HG03039 (cell line): ENCODE results near the gene ZNF121.
"Not testable (repeated sequence)": the region's sequence is repeated elsewhere in the genome, so short reads cannot be mapped to it uniquely, and the experiment has no call there.

Experiments
- ATAC-seq: cut with Tn5 transposase; IDR thresholded peaks from one replicate; pipeline ENCODE4 v1.9.1; 2021; ENCODE audit warnings: mild to moderate bottlenecking, moderate library complexity; ENCODE audit not compliant: unreplicated experiment

ZNF121 gene

DNA sequence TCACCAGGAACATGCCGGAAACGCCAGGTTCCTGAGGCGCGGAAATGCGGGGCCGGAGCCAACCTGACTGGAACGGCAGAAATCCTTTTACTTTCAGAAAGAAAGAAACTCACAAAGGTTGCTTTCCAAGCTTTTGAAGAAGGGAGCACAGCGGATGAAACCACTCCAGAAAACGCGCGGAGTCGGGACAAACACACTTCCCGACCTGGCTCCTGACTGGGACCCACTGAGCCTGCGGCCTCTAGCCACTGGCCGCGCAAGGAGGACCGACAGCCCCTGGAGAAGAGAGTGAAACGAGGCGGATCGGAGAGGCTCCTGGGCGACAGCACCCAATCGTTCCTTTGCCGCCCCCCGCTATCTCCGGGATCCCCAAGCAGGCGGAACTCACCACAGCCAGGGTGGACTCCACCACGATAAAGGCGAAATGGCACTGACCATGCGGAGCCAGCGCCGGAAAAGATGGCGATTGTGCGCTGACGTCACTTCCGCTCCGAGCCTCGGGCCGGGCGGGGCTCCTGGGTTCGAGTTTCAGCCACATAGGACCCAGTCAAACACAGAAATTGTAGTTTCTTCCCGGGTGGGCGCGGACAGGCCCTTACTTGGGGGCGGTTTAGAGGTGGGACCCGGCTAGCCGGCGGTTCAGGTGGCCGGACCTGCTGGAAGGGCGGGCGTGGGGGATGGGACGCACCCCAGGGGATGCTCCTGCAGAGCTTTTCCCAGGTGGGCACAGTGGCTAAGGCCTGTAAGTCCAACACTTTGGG lies at the start of gene ZNF121:
Gene ZNF121, minus strand, starts transcription at position 432 of the 761 bp plus-strand sequence. CDS start 16,407 bp downstream, outside the sequence.
- ATAC-seq: peak; percentile 73

DNA sequence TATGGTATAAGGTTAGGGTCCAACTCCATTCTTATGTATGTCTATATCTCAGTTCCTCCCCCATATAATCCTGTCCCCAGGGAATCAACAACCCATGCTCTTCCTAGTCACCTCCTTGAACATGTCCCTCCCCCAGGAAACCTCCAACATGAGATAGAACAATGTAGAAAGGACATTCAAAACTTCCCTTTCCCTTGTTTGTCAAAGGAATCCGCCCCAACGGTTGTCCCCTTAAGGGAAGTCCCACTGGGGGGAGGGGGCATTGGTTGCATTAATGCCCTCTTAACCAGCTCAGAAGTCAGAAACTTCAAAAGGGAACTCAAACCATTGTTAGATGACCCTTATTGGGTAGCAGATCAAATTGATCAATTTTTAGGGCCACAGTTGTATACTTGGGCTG lies 43.6 kb upstream of the ZNF121 start:
- no peak for ATAC-seq

GRCh38 chr19:9622531-9622930 lies 38.2 kb upstream of the ZNF121 start:
- no peak for ATAC-seq

GRCh38 chr19:9621156-9622037 lies 37.1 kb upstream of the ZNF121 start, which contains the start of gene ZNF561:
TSS of gene ZNF561 (minus strand) at chr19:9621232. CDS start at chr19:9619456, 1,776 bp downstream.
- peak; percentile 70 for ATAC-seq

GRCh38 chr19:9620842-9621155 lies 36.5 kb upstream of the ZNF121 start:
- no peak for ATAC-seq

DNA sequence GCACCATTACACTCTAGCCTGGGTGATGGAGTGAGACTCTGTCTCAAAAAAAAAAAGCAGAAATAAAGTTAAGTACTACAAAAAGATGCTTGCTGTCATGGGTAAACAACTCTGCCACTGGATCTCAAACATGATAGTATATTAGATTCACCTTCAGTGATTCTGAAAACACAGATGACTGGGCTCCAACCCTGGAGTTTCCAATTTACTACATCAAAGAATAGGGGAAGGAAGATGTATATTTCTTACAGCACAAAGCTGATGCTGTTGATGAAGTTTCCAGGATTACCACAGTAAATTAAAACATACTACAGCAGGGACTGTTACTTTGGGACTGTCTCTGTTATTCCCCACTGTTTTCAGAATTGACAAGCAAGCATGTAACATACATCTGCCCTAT lies 31.5 kb upstream of the ZNF121 start:
- ATAC-seq: no peak

- no peak for ATAC-seq
Measured at GRCh38 chr19:9610484-9611113, 26.3 kb upstream of the ZNF121 start.

- no peak for ATAC-seq
Measured at GRCh38 chr19:9608912-9609311, 24.6 kb upstream of the ZNF121 start.

- no peak for ATAC-seq
Measured at GRCh38 chr19:9597027-9597426, 12.7 kb upstream of the ZNF121 start.

DNA sequence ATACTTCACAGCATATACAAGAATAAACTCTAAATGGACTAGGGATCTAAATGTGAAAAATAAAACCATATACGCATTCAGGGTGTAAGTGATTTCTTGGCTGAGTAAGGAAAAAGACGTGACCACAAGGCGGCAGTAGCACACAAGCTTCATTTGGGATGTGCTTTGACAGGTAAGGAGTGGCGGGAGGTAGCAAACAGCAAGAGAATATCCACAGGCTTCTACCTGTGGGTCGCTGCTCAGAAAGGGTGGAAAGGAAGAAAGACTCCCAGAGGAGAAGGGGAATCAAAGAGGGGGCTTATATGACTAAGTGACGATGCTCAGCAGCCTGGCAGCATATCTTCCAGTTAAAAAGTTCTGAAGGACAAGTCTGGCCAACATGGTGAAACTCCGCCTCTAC lies 2.5 kb upstream of the ZNF121 start:
- ATAC-seq: no peak

- not testable (repeated sequence) for ATAC-seq
Measured at GRCh38 chr19:9582081-9582725, 2.1 kb downstream of the ZNF121 start.

DNA sequence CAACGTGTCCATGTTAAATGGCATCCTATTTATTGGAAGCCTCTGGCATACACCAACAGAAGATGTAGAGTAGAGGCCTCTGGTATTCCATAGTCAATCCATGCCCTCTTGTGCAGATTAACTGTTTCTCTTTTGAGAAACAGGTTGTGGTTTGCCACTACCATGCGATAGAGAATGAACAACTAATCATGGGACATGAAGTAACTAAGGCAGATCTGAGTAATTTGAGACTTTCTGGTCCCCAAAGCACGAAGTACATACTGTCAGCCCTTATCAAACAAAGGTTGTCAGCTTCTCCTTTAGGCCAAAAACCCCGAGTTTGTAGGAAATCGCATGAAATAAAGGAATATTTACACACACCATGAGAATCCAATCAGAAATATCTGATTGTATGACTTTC lies 3.6 kb downstream of the ZNF121 start:
- ATAC-seq: no peak

DNA sequence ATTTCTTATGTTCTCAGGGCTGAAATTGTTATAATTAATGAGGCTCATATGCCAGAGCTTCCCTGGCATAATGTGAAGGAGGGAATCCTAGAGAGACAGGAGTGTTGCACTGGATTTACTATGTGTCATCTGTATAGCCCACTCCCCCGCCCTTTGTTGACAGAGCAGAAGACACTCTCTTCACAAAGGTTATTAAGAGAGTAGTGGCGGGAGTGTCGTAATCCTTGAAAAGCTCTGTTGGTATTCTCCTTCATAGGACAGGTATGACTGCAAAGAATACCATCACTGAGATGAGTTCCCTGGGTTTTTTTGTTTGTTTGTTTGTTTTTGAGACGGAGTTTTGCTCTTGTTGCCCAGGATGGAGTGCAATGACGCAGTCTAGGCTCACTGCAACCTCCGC lies 14.0 kb downstream of the ZNF121 start:
- no peak for ATAC-seq

- no peak for ATAC-seq
Measured at GRCh38 chr19:9566729-9567128, 17.6 kb downstream of the ZNF121 start.

DNA sequence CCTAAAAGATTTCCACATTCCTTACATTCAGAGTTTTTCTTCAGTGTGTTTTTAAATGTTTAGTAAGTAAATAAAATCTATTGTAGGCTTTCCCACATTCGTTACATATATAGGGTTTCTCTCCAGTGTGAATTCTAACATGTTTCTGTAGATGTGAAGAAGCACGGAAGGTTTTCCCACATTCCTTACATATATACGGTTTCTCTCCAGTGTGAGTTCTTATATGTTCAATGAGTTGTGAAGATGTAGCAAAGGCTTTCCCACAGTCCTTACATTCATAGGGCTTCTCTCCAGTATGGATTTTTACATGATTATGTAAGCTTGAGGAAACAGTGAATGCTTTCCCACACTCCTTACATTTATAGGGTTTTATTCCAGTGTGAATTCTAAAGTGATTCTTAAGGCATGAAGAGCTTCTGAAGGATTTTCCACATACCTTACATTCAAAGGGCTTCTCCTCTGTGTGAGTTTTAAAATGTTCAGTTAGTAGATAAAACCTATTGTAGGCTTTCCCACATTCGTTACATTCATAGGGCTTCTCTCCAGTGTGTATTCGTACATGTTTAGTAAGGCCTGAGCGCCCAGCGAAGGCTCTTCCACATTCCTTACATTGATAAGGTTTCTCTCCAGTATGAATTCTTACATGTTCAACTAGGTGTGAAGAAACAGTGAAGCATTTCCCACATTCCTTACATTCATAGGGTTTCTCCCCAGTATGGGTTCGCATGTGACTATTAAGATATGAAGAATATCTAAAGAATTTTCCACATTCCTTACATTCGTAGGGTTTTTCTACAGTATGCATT lies 18.2 kb downstream of the ZNF121 start:
- ATAC-seq: no peak

DNA sequence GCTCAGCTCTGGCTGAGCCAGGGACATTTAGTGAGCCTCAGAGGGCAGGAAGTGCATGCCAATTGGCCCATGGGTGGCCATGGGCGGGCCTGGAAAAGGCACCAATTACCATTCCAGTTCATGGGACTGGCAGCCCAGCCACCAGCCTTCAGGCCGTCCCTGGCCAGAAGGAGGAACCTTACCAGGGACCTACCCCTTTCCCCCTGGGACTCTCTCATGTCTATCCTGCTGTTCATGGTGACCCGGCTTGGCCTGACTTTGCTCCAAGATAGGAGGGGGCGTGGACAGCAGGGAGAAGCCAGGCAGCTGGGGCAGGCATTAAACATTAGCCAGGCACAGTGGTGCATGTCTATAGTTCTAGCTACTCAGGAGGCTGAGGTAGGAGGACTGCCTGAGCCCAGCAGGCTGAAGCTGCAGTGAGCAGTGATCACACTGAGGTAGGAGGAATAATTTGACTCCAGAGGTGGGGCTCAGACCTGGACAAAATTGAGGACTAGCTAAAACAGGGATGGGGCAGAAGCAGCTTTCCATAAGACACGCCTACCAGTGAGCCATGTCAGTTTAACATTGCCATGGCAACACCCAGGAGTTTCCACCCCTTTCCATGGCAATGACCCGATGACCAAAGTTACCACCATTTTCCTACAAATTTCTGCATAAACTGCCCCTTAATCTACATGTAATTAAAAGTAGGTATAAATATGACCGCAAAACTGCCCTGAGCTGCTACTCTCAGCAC lies 31.6 kb downstream of the ZNF121 start:
- ATAC-seq: no peak

GRCh38 chr19:9547870-9548269 lies 36.4 kb downstream of the ZNF121 start:
- ATAC-seq: no peak

DNA sequence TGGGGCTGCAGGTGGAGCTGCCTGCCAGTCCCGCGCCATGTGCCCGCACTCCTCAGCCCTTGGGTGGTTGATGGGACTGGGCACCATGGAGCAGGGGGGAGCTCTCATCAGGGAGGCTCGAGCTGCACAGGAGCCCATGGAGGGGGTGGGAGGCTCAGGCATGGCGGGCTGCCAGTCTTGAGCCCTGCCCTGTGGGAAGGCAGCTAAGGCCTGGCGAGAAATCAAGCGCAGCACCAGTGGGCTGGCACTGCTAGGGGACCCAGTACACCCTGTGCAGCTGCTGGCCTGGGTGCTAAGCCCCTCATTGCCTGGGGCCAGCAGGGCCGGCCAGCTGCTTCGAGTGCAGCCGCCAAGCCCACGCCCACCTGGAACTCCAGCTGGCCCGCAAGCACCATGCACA lies 43.0 kb downstream of the ZNF121 start:
- ATAC-seq: not testable (repeated sequence)

DNA sequence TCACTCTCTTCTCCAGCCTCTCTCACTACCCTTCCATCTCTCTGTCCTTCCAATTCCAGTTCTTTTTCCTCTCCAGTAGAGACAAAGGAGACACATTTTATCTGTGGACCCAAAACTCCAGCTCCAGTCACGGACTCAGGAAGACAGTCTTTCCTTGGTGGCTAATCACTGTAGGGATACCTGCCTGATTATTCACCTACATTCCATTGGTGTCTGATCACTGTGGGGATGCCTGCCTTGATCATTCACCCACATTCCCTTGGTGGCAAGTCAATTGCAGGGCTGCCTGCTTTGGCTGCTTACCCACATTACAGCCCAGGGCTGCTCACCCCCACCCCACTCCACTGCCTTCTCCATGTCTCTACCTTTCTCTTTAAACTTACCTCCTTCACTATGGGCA lies 44.4 kb downstream of the ZNF121 start:
- not testable (repeated sequence) for ATAC-seq

DNA sequence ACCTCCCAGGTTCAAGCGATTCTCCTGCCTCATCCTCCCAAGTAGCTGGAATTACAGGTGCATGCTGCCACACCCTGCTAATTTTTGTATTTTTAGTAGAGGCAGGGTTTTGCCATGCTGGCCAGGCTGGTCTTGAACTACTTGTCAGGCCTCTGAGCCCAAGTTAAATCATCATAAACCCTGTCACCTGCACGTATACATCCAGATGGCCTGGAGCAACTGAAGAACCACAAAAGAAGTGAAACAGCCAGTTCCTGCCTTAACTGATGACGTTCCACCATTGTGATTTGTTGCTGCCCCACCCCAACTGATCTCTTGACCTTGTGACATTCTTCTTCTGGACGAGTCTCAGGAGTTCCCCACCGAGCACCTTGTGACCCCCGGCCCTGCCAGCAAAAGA lies 45.1 kb downstream of the ZNF121 start:
- ATAC-seq: not testable (repeated sequence)
